Frontal cortex (tissue), 4 donors: ENCODE results near the gene CXXC1. TPM values are rescaled to one million over a fixed set of nuclear protein-coding genes. Genes with fewer than 3 reads are reported as not detected.
"Not testable (repeated sequence)": the region's sequence is repeated elsewhere in the genome, so short reads cannot be mapped to it uniquely, and the experiment has no call there.

Source experiments
- DNase-seq, 2 donors: peaks; one replicate each; pipeline ENCODE4 v3.0.0; 2012; ENCODE audit warnings: low spot score in 2 of 2
- FAIRE-seq: peaks from 2 replicates; lab custom pipeline; 2012; peaks lifted over from hg19 to GRCh38; lab: Jason Lieb, UNC
- total RNA-seq: library from RNA; depleted of rRNA; stranded (reverse); fragments of >200 nt; gene quantifications from one replicate; pipeline ENCODE4 v1.2.3, GENCODE V29; 2014
- donor health status: control.
- donor health status: control.
- donor health status: control.

The CXXC1 gene
- 35.5 TPM for total RNA-seq

GRCh38 chr18:50287441-50288347, at the start of gene CXXC1:
TSS of gene CXXC1 (minus strand) at chr18:50287692. CDS start at chr18:50287589, 103 bp downstream.
- FAIRE-seq, result peak; percentile 96
- peak; percentile 89 to 91 for DNase-seq

GRCh38 chr18:50334546-50335152, 47.2 kb upstream of the CXXC1 start:
- FAIRE-seq, result no peak
- no peak for DNase-seq

GRCh38 chr18:50331691-50332090, 44.2 kb upstream of the CXXC1 start:
- no peak for FAIRE-seq
- no peak for DNase-seq

GRCh38 chr18:50330176-50330575, 42.7 kb upstream of the CXXC1 start:
- FAIRE-seq (no peak), DNase-seq (no peak)

GRCh38 chr18:50327983-50328382, 40.5 kb upstream of the CXXC1 start:
- DNase-seq (no peak), FAIRE-seq (no peak)

- no peak for DNase-seq
Observed at GRCh38 chr18:50320719-50321118, 33.2 kb upstream of the CXXC1 start.

GRCh38 chr18:50315100-50315871, 27.8 kb upstream of the CXXC1 start:
- no peak for DNase-seq
- FAIRE-seq, result no peak

More at GRCh38 chr18:50320719-50321118, 33.2 kb upstream of the CXXC1 start:
- no peak for FAIRE-seq

GRCh38 chr18:50313873-50314460, 26.5 kb upstream of the CXXC1 start:
- DNase-seq (no peak), FAIRE-seq (no peak)

- FAIRE-seq, result no peak
- no peak for DNase-seq
Observed at GRCh38 chr18:50313031-50313607, 25.6 kb upstream of the CXXC1 start.

GRCh38 chr18:50312296-50313030, 25.0 kb upstream of the CXXC1 start:
- no peak for FAIRE-seq
- DNase-seq, result no peak

- no peak for FAIRE-seq
Observed at GRCh38 chr18:50311650-50312049, 24.2 kb upstream of the CXXC1 start.

GRCh38 chr18:50310080-50310479, 22.6 kb upstream of the CXXC1 start:
- no peak for FAIRE-seq
- DNase-seq, result no peak

More at GRCh38 chr18:50311650-50312049, 24.2 kb upstream of the CXXC1 start:
- no peak for DNase-seq

GRCh38 chr18:50308851-50309250, 21.4 kb upstream of the CXXC1 start:
- not testable (repeated sequence) for DNase-seq, FAIRE-seq

GRCh38 chr18:50307738-50308470, 20.4 kb upstream of the CXXC1 start:
- FAIRE-seq (no peak), DNase-seq (peak; percentile 79 to 85)

- FAIRE-seq (no peak), DNase-seq (no peak)
Observed at GRCh38 chr18:50307400-50307737, 19.9 kb upstream of the CXXC1 start.

- DNase-seq (no peak), FAIRE-seq (no peak)
Observed at GRCh38 chr18:50306944-50307343, 19.5 kb upstream of the CXXC1 start.

- DNase-seq, result no peak
Observed at GRCh38 chr18:50301074-50301473, 13.6 kb upstream of the CXXC1 start.

GRCh38 chr18:50299626-50300388, 12.3 kb upstream of the CXXC1 start:
- no peak for FAIRE-seq
- DNase-seq, result no peak

More at GRCh38 chr18:50301074-50301473, 13.6 kb upstream of the CXXC1 start:
- no peak for FAIRE-seq
